ENCODE results near the gene RHOBTB1.
A peak's percentile ranks its signal among the peaks of the same experiment; 100 is the strongest.
"Not testable (repeated sequence)": the region's sequence is repeated elsewhere in the genome, so short reads cannot be mapped to it uniquely, and the experiment has no call there.

The RHOBTB1 gene

GRCh38 chr10:60868946-60869345 is 75.0 kb downstream of the RHOBTB1 start:
- DNase-seq (ENCODE audit: low read depth, low spot score), result no peak

GRCh38 chr10:60865198-60865783 is 78.7 kb downstream of the RHOBTB1 start:
- DNase-seq (ENCODE audit: low read depth, low spot score), result no peak

- no peak for DNase-seq (ENCODE audit: low read depth, low spot score)
These were observed 80.2 kb downstream of the RHOBTB1 start for GRCh38 chr10:60863796-60864195.

GRCh38 chr10:60862517-60862916 is 81.5 kb downstream of the RHOBTB1 start:
- DNase-seq (ENCODE audit: low read depth, low spot score), result no peak

GRCh38 chr10:60856405-60856804 is 87.6 kb downstream of the RHOBTB1 start:
- no peak for DNase-seq (ENCODE audit: low read depth, low spot score)

GRCh38 chr10:60853637-60854036 is 90.3 kb downstream of the RHOBTB1 start:
- DNase-seq (ENCODE audit: low read depth, low spot score), result no peak

- peak; percentile 16 for DNase-seq (ENCODE audit: low read depth, low spot score)
These were observed 90.9 kb downstream of the RHOBTB1 start for GRCh38 chr10:60853107-60853506.

- DNase-seq (ENCODE audit: low read depth, low spot score), result no peak
These were observed 94.2 kb downstream of the RHOBTB1 start for GRCh38 chr10:60849740-60850139.

- no peak for DNase-seq (ENCODE audit: low read depth, low spot score)
These were observed 94.8 kb downstream of the RHOBTB1 start for GRCh38 chr10:60849217-60849616.

- DNase-seq (ENCODE audit: low read depth, low spot score), result no peak
These were observed 95.3 kb downstream of the RHOBTB1 start for GRCh38 chr10:60848680-60849079.

- peak; percentile 20 for DNase-seq (ENCODE audit: low read depth, low spot score)
These were observed 95.9 kb downstream of the RHOBTB1 start for GRCh38 chr10:60848126-60848525.

GRCh38 chr10:60846173-60846572 is 97.8 kb downstream of the RHOBTB1 start:
- DNase-seq (ENCODE audit: low read depth, low spot score), result peak; percentile 10

GRCh38 chr10:60845038-60845437 is 98.9 kb downstream of the RHOBTB1 start:
- DNase-seq (ENCODE audit: low read depth, low spot score), result no peak

- no peak for DNase-seq (ENCODE audit: low read depth, low spot score)
These were observed 101.3 kb downstream of the RHOBTB1 start for GRCh38 chr10:60842694-60843093.

- not testable (repeated sequence) for DNase-seq (ENCODE audit: low read depth, low spot score)
These were observed 102.8 kb downstream of the RHOBTB1 start for GRCh38 chr10:60841227-60841626.

- no peak for DNase-seq (ENCODE audit: low read depth, low spot score)
These were observed 108.9 kb downstream of the RHOBTB1 start for GRCh38 chr10:60835049-60835448.

- no peak for DNase-seq (ENCODE audit: low read depth, low spot score)
These were observed 109.6 kb downstream of the RHOBTB1 start for GRCh38 chr10:60834401-60834800.

- not testable (repeated sequence) for DNase-seq (ENCODE audit: low read depth, low spot score)
These were observed 111.8 kb downstream of the RHOBTB1 start for GRCh38 chr10:60832136-60832535.

GRCh38 chr10:60828489-60828852 is 115.5 kb downstream of the RHOBTB1 start:
- peak; percentile 44 for DNase-seq (ENCODE audit: low read depth, low spot score)

- DNase-seq (ENCODE audit: low read depth, low spot score), result peak; percentile 61
These were observed 116.0 kb downstream of the RHOBTB1 start for GRCh38 chr10:60827791-60828488.

- no peak for DNase-seq (ENCODE audit: low read depth, low spot score)
These were observed 118.5 kb downstream of the RHOBTB1 start for GRCh38 chr10:60825520-60825919.

GRCh38 chr10:60823324-60823723 is 120.7 kb downstream of the RHOBTB1 start:
- no peak for DNase-seq (ENCODE audit: low read depth, low spot score)

GRCh38 chr10:60822809-60823208 is 121.2 kb downstream of the RHOBTB1 start:
- DNase-seq (ENCODE audit: low read depth, low spot score), result no peak

- DNase-seq (ENCODE audit: low read depth, low spot score), result peak; percentile 18
These were observed 122.3 kb downstream of the RHOBTB1 start for GRCh38 chr10:60821656-60822055.
